Colonic mucosa (tissue), 4 donors: ENCODE data around the gene PRC1. TPM values are rescaled to one million over a fixed set of nuclear protein-coding genes. Genes with fewer than 3 reads are reported as not detected.

ENCODE experiments used
- DNase-seq: peaks from one replicate; pipeline ENCODE4 v3.0.0-alpha.2; 2020
- H3K27ac ChIP-seq: fragments of 200-600 bp; one replicate; pipeline ENCODE4 v1.8.0; 2021
- H3K27me3 ChIP-seq: fragments of 200-600 bp; one replicate; pipeline ENCODE4 v1.8.0; 2021
- H3K36me3 ChIP-seq: fragments of 200-600 bp; one replicate; pipeline ENCODE4 v1.8.0; 2021
- H3K4me1 ChIP-seq: fragments of 200-600 bp; one replicate; pipeline ENCODE4 v1.8.0; 2021; ENCODE audit warnings: mild to moderate bottlenecking
- H3K4me3 ChIP-seq: fragments of 200-600 bp; one replicate; pipeline ENCODE4 v1.8.0; 2021
- H3K9ac ChIP-seq, 2 donors: one replicate each; pipeline ENCODE4 v1.7.0; 2013; ENCODE audit warnings: control low read depth in 2 of 2, low read depth in 2 of 2, low read length in 2 of 2
- H3K9me3 ChIP-seq: fragments of 200-600 bp; one replicate; pipeline ENCODE4 v1.8.0; 2021
- intact Hi-C: fragments of 100-400 bp; cut with DNase I; formaldehyde crosslinking; loops from one replicate; pipeline ENCODE4 v1.14.1; 2022
- total RNA-seq, 2 donors: library from RNA; stranded (reverse); fragmentation: NEBNext Ultra II Directional in 1 of 2; extraction: Animal tissue kit (Norgen Biotek cat#: 25700) in 1 of 2; gene quantifications; one replicate each; pipeline ENCODE4 v1.2.1, GENCODE V29; 2021
- TF ChIP-seq, protein P1 (sequence below): fragments of 200-600 bp; IDR thresholded peaks from one replicate; pipeline ENCODE4 v1.8.0; 2022; ENCODE audit warnings: antibody characterized with exemption, mild to moderate bottlenecking
- donor health status: healthy.
- donor health status: DM: no; HTN: no; CAD: no.
- donor health status: DM: no; HTN: no; CAD: no.

PRC1 gene
- total RNA-seq, 2 donors from 2014 or later = 44.3 to 114 TPM

DNA sequence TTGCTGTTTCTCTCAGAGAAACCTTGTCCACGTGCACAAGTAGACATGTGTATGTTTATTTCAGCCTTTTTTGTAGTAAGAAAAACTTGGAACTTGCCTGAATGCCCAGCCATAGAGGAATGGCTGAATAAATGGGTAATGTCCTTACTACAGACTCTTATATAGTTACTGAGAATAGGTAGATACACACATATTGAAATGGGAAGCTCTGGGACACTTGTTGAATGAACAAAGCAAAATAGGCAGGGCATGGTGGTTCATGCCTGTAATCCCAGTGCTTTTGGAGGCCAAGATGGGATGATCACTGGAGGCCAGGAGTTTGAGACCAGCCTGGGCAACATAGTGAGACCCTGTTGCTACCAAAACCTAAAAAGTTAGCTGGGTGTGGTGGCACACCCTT is 57.5 kb downstream of the PRC1 start:
- H3K36me3 ChIP-seq = peaks cover 15% of the 10 kb centered on the region
- peaks cover 16% of the 10 kb centered on the region for H3K4me1 ChIP-seq
- intact Hi-C loops = no loop called here
- H3K9me3 ChIP-seq = no peaks in the 10 kb centered on the region
- H3K4me3 ChIP-seq = no peak overlapping the region
- no peaks in the 10 kb centered on the region for H3K27me3 ChIP-seq
- no peak overlapping the region for H3K9ac ChIP-seq
- TF ChIP-seq, protein P1, sequence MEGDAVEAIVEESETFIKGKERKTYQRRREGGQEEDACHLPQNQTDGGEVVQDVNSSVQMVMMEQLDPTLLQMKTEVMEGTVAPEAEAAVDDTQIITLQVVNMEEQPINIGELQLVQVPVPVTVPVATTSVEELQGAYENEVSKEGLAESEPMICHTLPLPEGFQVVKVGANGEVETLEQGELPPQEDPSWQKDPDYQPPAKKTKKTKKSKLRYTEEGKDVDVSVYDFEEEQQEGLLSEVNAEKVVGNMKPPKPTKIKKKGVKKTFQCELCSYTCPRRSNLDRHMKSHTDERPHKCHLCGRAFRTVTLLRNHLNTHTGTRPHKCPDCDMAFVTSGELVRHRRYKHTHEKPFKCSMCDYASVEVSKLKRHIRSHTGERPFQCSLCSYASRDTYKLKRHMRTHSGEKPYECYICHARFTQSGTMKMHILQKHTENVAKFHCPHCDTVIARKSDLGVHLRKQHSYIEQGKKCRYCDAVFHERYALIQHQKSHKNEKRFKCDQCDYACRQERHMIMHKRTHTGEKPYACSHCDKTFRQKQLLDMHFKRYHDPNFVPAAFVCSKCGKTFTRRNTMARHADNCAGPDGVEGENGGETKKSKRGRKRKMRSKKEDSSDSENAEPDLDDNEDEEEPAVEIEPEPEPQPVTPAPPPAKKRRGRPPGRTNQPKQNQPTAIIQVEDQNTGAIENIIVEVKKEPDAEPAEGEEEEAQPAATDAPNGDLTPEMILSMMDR = no peak
- DNase-seq = no peak
- H3K27ac ChIP-seq = no peak overlapping the region

GRCh38 chr15:90934949-90935751 is 59.2 kb downstream of the PRC1 start, which contains the start of gene UNC45A:
Gene UNC45A (plus strand): TSS chr15:90935285. CDS start chr15:90935325, 40 bp downstream.
- Histone ChIP-seq H3K36me3 (peaks cover under 1% of the 10 kb centered on the region), H3K27ac (peak within 1 kb of the TSS; percentile 86), H3K27me3 (no peaks in the 10 kb centered on the region), H3K4me1 (peaks cover 16% of the 10 kb centered on the region), H3K9ac (peak within 1 kb of the TSS; percentile 73 to 82), H3K4me3 (peak within 1 kb of the TSS; percentile 76), H3K9me3 (no peaks in the 10 kb centered on the region)
- TF ChIP-seq, protein P1 = no peak
- DNase-seq = peak; percentile 98
- intact Hi-C loops = no loop called here

- intact Hi-C loops = no loop called here
- peaks cover 16% of the 10 kb centered on the region for H3K4me1 ChIP-seq
- H3K27me3 ChIP-seq = no peaks in the 10 kb centered on the region
- no peaks in the 10 kb centered on the region for H3K36me3 ChIP-seq
- peak; percentile 95 for DNase-seq
- H3K27ac ChIP-seq = peak overlapping the region; percentile 86
- H3K9me3 ChIP-seq = no peaks in the 10 kb centered on the region
- TF ChIP-seq, protein P1 = peak; percentile 88
- H3K9ac ChIP-seq = peak overlapping the region; percentile 73 to 82
- peak overlapping the region; percentile 76 for H3K4me3 ChIP-seq
These were observed 59.9 kb downstream of the PRC1 start for GRCh38 chr15:90934256-90934948.

DNA sequence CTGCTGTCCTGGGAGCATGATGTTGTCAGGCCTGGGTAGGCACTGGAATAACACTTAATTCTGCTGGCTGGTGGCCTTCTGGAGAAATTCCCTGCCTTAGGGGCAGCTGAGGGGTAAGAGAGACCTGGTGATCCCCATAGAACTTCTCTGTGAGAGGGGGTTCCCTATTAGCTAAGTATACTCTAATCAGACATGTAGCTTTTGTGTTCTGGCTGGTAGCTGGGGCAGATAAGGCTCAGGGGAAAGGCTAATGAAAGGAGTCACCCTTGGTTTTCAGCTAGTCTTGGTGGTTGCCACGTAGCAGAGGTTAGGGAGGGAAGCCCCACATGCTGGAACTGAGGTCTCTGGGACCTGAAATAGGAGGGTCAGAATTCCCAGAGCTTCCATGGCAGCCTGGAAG is 61.0 kb downstream of the PRC1 start:
- TF ChIP-seq, protein P1 = no peak
- Histone ChIP-seq H3K36me3 (no peaks in the 10 kb centered on the region), H3K9ac (no peak overlapping the region), H3K4me3 (no peak overlapping the region), H3K27ac (no peak overlapping the region), H3K4me1 (peaks cover 16% of the 10 kb centered on the region), H3K9me3 (no peaks in the 10 kb centered on the region), H3K27me3 (no peaks in the 10 kb centered on the region)
- intact Hi-C loops = no loop called here
- no peak for DNase-seq

DNA sequence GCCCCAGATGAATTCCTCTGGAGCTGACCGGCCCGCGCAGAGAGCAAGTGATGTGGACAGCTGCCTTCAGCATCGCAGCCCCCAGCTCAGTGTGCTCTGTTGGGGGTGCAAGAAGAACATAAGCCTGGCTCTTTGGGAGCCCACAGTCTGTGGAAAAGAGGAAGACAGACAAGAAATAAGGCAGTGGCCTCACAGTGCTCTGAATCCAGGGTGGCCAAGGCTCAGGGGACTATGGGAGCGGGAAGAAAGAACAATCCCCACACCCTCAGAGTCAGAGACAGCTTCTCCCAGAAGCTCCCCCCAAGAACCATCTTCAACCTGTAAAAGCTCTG is 61.7 kb downstream of the PRC1 start:
- intact Hi-C loops = no loop called here
- Histone ChIP-seq H3K4me1 (peaks cover 16% of the 10 kb centered on the region), H3K27me3 (no peaks in the 10 kb centered on the region), H3K36me3 (no peaks in the 10 kb centered on the region), H3K27ac (peak overlapping the region; percentile 96), H3K9me3 (no peaks in the 10 kb centered on the region), H3K9ac (peak overlapping the region; percentile 80 to 88), H3K4me3 (peak overlapping the region; percentile 57)
- TF ChIP-seq, protein P1 = peak; percentile 27
- DNase-seq = no peak
